Mammary epithelial cell (primary cell): Measurements from ENCODE around the gene TUBB3.

Source experiments
- EZH2 ChIP-seq: IDR thresholded peaks from 2 replicates; pipeline ENCODE4 v1.6.1; 2012; ENCODE audit warnings: low read length, inconsistent platforms, borderline replicate concordance
- TF ChIP-seq, protein P1 (sequence below), 2 donors: IDR thresholded peaks in 1 of 2; conservative IDR thresholded peaks in 1 of 2; 2 replicates each; pipeline ENCODE4 v1.5.1; 2011 to 2012; ENCODE audit warnings: inconsistent platforms in 2 of 2, low read length in 2 of 2, mild to moderate bottlenecking in 2 of 2, control low read depth in 1 of 2, low read depth in 1 of 2; ENCODE audit not compliant: insufficient read depth in 1 of 2; ENCODE audit errors: extremely low read depth in 1 of 2

- TF ChIP-seq, protein P1, sequence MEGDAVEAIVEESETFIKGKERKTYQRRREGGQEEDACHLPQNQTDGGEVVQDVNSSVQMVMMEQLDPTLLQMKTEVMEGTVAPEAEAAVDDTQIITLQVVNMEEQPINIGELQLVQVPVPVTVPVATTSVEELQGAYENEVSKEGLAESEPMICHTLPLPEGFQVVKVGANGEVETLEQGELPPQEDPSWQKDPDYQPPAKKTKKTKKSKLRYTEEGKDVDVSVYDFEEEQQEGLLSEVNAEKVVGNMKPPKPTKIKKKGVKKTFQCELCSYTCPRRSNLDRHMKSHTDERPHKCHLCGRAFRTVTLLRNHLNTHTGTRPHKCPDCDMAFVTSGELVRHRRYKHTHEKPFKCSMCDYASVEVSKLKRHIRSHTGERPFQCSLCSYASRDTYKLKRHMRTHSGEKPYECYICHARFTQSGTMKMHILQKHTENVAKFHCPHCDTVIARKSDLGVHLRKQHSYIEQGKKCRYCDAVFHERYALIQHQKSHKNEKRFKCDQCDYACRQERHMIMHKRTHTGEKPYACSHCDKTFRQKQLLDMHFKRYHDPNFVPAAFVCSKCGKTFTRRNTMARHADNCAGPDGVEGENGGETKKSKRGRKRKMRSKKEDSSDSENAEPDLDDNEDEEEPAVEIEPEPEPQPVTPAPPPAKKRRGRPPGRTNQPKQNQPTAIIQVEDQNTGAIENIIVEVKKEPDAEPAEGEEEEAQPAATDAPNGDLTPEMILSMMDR (conservative IDR thresholded peaks at IDR 0.05 in 1 of 2, IDR thresholded peaks at IDR 0.05 in 1 of 2; ENCODE audit: extremely low read depth in 1 of 2, insufficient read depth in 1 of 2, low read depth in 1 of 2, low read length in 2 of 2) = no peak
- no peak for TF ChIP-seq EZH2
These were observed 37.8 kb downstream of the TUBB3 start for GRCh38 chr16:89960966-89961365.
